WTC11 (cell line): Measurements from ENCODE around the gene RPTOR. TPM values are rescaled to one million over a fixed set of nuclear protein-coding genes. Genes with fewer than 3 reads are reported as not detected.

Experiments used
- ATAC-seq: fragments of 200-7000 bp; cut with Tn5 transposase; 2 replicates; pipeline ENCODE4 v1.10.0; 2021; ENCODE audit warnings: mild to moderate bottlenecking, moderate library complexity
- CTCF ChIA-PET: fragments of 300-600 bp; sonication (Branson Sonifier 250); formaldehyde crosslinking; loops from one replicate; lab custom pipeline; 2021; ENCODE audit warnings: antibody characterized with exemption; lab: Charles Lee
- POLR2A ChIA-PET: fragments of 350-600 bp; sonication (Branson Sonifier 250); formaldehyde crosslinking; loops from one replicate; lab custom pipeline; 2021; ENCODE audit warnings: antibody characterized with exemption; lab: Charles Lee
- DNase-seq: peaks from one replicate; pipeline ENCODE4 v3.0.0; 2021; ENCODE audit warnings: low spot score
- H3K27ac Mint-ChIP-seq: 2 replicates; pipeline ENCODE4 v1.8.0; 2021; ENCODE audit warnings: mixed read lengths
- H3K27me3 Mint-ChIP-seq: 2 replicates; pipeline ENCODE4 v1.8.0; 2021; ENCODE audit warnings: low read depth, mild to moderate bottlenecking, moderate library complexity, mixed read lengths
- H3K36me3 Mint-ChIP-seq: 2 replicates; pipeline ENCODE4 v1.8.0; 2021; ENCODE audit warnings: mixed read lengths
- H3K4me1 Mint-ChIP-seq: 2 replicates; pipeline ENCODE4 v1.8.0; 2022; ENCODE audit warnings: mixed read lengths
- H3K4me3 Mint-ChIP-seq: 2 replicates; pipeline ENCODE4 v1.8.0; 2021; ENCODE audit warnings: mild to moderate bottlenecking, moderate library complexity, mixed read lengths
- H3K9me3 Mint-ChIP-seq: 2 replicates; pipeline ENCODE4 v1.8.0; 2021; ENCODE audit warnings: mixed read lengths
- ELF4 ChIP-seq: sonication (generic); formaldehyde crosslinking; IDR thresholded peaks from 2 replicates; pipeline ENCODE4 v1.8.1; 2022; ENCODE audit warnings: low read depth, mild to moderate bottlenecking, moderate library complexity, missing genetic modification reagents
- ESRRA ChIP-seq: sonication (generic); formaldehyde crosslinking; IDR thresholded peaks from 2 replicates; pipeline ENCODE4 v1.8.1; 2022; ENCODE audit warnings: mild to moderate bottlenecking, missing genetic modification reagents, borderline replicate concordance
- GABPB1 ChIP-seq: sonication (generic); formaldehyde crosslinking; IDR thresholded peaks from 2 replicates; pipeline ENCODE4 v1.8.1; 2023; ENCODE audit warnings: mild to moderate bottlenecking, missing genetic modification reagents
- GTF2I ChIP-seq: fragments of 250-450 bp; sonication (Bioruptor Pico); conservative IDR thresholded peaks from 2 replicates; pipeline ENCODE4 v1.4.0; 2021; ENCODE audit warnings: mild to moderate bottlenecking
- JUN ChIP-seq: sonication (generic); formaldehyde crosslinking; IDR thresholded peaks from 2 replicates; pipeline ENCODE4 v1.8.0; 2023; ENCODE audit warnings: mild to moderate bottlenecking, missing genetic modification reagents
- NFYB ChIP-seq: sonication (generic); formaldehyde crosslinking; conservative IDR thresholded peaks from 2 replicates; pipeline ENCODE4 v1.8.0; 2022; ENCODE audit warnings: low read depth, missing genetic modification reagents
- RORB ChIP-seq: fragments of 250-450 bp; sonication (Bioruptor Pico); IDR thresholded peaks from 2 replicates; pipeline ENCODE4 v1.9.0; 2021; ENCODE audit warnings: mild to moderate bottlenecking
- ZNF138 ChIP-seq: sonication (generic); formaldehyde crosslinking; conservative IDR thresholded peaks from 2 replicates; pipeline ENCODE4 v1.8.1; 2022; ENCODE audit warnings: mild to moderate bottlenecking, moderate library complexity, missing genetic modification reagents
- ZNF219 ChIP-seq: sonication (generic); formaldehyde crosslinking; IDR thresholded peaks from 2 replicates; pipeline ENCODE4 v1.8.0; 2023; ENCODE audit warnings: missing genetic modification reagents, mild to moderate bottlenecking, borderline replicate concordance
- ZNF396 ChIP-seq: fragments of 250-450 bp; sonication (Bioruptor Pico); IDR thresholded peaks from 2 replicates; pipeline ENCODE4 v1.8.0; 2021; ENCODE audit warnings: mild to moderate bottlenecking, moderate library complexity, borderline replicate concordance
- ZNF416 ChIP-seq: fragments of 250-450 bp; sonication (Bioruptor Pico); IDR thresholded peaks from 2 replicates; pipeline ENCODE4 v1.9.0; 2021; ENCODE audit warnings: mild to moderate bottlenecking, inconsistent platforms
- total RNA-seq: library from RNA; stranded (reverse); gene quantifications from 3 replicates; pipeline ENCODE4 v1.2.3, GENCODE V29; 2021
- TF ChIP-seq, protein P1 (sequence below): sonication (generic); formaldehyde crosslinking; IDR thresholded peaks from 2 replicates; pipeline ENCODE4 v1.8.0; 2023; ENCODE audit warnings: missing genetic modification reagents, mild to moderate bottlenecking, borderline replicate concordance
- TF ChIP-seq, protein P2 (sequence below): fragments of 250-450 bp; sonication (Bioruptor Pico); IDR thresholded peaks from 2 replicates; pipeline ENCODE4 v1.9.0; 2021; ENCODE audit warnings: moderate library complexity, mild to moderate bottlenecking, inconsistent platforms, borderline replicate concordance
- TF ChIP-seq, protein P3 (sequence below): sonication (generic); formaldehyde crosslinking; IDR thresholded peaks from 2 replicates; pipeline ENCODE4 v1.8.0; 2022; ENCODE audit warnings: mild to moderate bottlenecking, missing genetic modification reagents
- TF ChIP-seq, protein P4 (sequence below): sonication (generic); formaldehyde crosslinking; IDR thresholded peaks from 2 replicates; pipeline ENCODE4 v1.8.1; 2023; ENCODE audit warnings: mild to moderate bottlenecking, missing genetic modification reagents, moderate library complexity
- TF ChIP-seq, protein P5 (sequence below): fragments of 250-450 bp; sonication (Bioruptor Pico); IDR thresholded peaks from 2 replicates; pipeline ENCODE4 v1.9.0; 2021; ENCODE audit warnings: mild to moderate bottlenecking, borderline replicate concordance
- TF ChIP-seq, protein P6 (sequence below): sonication (generic); formaldehyde crosslinking; IDR thresholded peaks from 2 replicates; pipeline ENCODE4 v1.8.1; 2022; ENCODE audit warnings: mild to moderate bottlenecking, missing genetic modification reagents, moderate library complexity, borderline replicate concordance
- TF ChIP-seq, protein P7 (sequence below): sonication (generic); formaldehyde crosslinking; IDR thresholded peaks from 2 replicates; pipeline ENCODE4 v1.8.1; 2022; ENCODE audit warnings: low read depth, missing genetic modification reagents, borderline replicate concordance

The RPTOR gene
- total RNA-seq, 1 experiment from 2014 or later, result 41.0 TPM

DNA sequence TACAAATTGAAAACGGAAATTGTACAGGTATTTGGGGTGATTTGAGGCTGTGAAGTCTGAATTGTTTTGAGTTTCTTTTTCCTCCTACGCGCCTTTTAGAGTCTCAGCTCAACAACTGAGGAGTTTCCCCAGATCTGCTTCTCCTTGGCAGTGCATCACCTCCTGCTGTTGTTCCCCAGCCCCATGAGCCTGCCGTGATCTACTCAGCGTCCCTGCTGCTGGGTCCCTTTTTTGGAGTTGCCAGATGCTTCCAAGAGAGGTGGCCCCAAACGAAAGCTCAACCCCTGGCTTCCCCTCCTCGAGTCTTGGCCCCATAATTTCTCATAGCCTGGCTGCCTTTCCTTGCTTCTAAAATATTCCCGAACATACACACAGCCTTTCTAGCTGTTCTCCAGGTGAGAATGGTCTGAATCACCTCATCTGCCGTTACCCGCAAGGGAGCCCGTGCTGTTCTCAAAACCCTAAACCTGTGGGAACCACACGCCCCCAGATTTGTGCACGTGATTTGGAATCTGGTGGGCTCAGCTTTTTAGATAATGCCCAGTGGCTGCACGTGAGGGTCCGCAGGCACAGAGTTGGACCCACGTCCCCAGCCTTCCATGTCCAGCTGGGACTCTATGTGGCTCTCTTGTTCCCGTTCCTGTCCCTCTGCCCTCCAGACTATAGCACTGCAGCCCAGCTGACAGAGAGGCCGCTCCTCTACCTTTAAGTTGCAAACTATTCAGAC is 267.9 kb downstream of the RPTOR start:
- Mint-ChIP-seq H3K27ac (no peak overlapping the region), H3K27me3 (no peaks in the 10 kb centered on the region), H3K4me1 (no peaks in the 10 kb centered on the region), H3K36me3 (peaks cover 9% of the 10 kb centered on the region), H3K9me3 (peaks cover 3% of the 10 kb centered on the region), H3K4me3 (no peak overlapping the region)
- TF ChIP-seq, protein P1, sequence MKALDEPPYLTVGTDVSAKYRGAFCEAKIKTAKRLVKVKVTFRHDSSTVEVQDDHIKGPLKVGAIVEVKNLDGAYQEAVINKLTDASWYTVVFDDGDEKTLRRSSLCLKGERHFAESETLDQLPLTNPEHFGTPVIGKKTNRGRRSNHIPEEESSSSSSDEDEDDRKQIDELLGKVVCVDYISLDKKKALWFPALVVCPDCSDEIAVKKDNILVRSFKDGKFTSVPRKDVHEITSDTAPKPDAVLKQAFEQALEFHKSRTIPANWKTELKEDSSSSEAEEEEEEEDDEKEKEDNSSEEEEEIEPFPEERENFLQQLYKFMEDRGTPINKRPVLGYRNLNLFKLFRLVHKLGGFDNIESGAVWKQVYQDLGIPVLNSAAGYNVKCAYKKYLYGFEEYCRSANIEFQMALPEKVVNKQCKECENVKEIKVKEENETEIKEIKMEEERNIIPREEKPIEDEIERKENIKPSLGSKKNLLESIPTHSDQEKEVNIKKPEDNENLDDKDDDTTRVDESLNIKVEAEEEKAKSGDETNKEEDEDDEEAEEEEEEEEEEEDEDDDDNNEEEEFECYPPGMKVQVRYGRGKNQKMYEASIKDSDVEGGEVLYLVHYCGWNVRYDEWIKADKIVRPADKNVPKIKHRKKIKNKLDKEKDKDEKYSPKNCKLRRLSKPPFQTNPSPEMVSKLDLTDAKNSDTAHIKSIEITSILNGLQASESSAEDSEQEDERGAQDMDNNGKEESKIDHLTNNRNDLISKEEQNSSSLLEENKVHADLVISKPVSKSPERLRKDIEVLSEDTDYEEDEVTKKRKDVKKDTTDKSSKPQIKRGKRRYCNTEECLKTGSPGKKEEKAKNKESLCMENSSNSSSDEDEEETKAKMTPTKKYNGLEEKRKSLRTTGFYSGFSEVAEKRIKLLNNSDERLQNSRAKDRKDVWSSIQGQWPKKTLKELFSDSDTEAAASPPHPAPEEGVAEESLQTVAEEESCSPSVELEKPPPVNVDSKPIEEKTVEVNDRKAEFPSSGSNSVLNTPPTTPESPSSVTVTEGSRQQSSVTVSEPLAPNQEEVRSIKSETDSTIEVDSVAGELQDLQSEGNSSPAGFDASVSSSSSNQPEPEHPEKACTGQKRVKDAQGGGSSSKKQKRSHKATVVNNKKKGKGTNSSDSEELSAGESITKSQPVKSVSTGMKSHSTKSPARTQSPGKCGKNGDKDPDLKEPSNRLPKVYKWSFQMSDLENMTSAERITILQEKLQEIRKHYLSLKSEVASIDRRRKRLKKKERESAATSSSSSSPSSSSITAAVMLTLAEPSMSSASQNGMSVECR (CRISPR knock-in tag), result no peak
- TF ChIP-seq ZNF396 (no peak), NFYB (CRISPR knock-in tag) (no peak), ZNF219 (CRISPR knock-in tag) (no peak), ELF4 (CRISPR knock-in tag) (no peak), ESRRA (CRISPR knock-in tag) (no peak), GABPB1 (CRISPR knock-in tag) (no peak)
- TF ChIP-seq, protein P2, sequence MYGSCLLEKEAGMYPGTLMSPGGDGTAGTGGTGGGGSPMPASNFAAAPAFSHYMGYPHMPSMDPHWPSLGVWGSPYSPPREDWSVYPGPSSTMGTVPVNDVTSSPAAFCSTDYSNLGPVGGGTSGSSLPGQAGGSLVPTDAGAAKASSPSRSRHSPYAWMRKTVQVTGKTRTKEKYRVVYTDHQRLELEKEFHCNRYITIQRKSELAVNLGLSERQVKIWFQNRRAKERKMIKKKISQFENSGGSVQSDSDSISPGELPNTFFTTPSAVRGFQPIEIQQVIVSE (CRISPR knock-in tag), result no peak
- TF ChIP-seq, protein P3, sequence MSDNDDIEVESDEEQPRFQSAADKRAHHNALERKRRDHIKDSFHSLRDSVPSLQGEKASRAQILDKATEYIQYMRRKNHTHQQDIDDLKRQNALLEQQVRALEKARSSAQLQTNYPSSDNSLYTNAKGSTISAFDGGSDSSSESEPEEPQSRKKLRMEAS (CRISPR knock-in tag), result no peak
- TF ChIP-seq, protein P4, sequence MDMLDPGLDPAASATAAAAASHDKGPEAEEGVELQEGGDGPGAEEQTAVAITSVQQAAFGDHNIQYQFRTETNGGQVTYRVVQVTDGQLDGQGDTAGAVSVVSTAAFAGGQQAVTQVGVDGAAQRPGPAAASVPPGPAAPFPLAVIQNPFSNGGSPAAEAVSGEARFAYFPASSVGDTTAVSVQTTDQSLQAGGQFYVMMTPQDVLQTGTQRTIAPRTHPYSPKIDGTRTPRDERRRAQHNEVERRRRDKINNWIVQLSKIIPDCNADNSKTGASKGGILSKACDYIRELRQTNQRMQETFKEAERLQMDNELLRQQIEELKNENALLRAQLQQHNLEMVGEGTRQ (CRISPR knock-in tag), result no peak
- no peak for ATAC-seq
- ChIA-PET POLR2A (no interaction called here), CTCF (no interaction called here)
- no peak for DNase-seq

DNA sequence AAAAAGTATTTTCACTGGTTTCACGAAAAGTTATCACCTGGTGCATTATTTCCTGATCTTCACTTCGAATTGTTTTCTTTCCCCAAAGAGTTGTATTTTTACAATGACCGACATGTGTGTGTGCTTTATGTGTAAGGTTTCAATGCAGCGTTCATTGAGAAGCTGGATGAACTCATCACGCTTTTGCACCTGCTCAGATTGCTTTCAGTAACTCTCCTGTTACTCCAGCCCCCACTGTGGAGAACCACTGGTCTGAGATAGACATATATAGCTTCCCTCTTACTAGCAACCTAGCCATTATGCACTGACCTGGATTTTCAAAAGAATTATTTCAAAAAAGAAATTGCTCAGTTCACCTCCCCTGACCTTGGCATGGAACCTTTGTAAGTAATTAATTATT is 268.7 kb downstream of the RPTOR start:
- DNase-seq (no peak), ATAC-seq (no peak)
- Mint-ChIP-seq H3K36me3 (peaks cover 5% of the 10 kb centered on the region; the same call in 1 of the 2 replicates), H3K9me3 (no peaks in the 10 kb centered on the region), H3K4me1 (no peaks in the 10 kb centered on the region; the same call in 1 of the 2 replicates), H3K27me3 (no peaks in the 10 kb centered on the region), H3K27ac (no peak overlapping the region), H3K4me3 (no peak overlapping the region)
- TF ChIP-seq ZNF396, result no peak
- TF ChIP-seq ZNF138 (CRISPR knock-in tag), result no peak
- TF ChIP-seq ZNF416, result no peak
- no peak for TF ChIP-seq JUN (CRISPR knock-in tag)
- no peak for TF ChIP-seq RORB (CRISPR knock-in tag)
- TF ChIP-seq ESRRA (CRISPR knock-in tag), result no peak
- TF ChIP-seq, protein P5, sequence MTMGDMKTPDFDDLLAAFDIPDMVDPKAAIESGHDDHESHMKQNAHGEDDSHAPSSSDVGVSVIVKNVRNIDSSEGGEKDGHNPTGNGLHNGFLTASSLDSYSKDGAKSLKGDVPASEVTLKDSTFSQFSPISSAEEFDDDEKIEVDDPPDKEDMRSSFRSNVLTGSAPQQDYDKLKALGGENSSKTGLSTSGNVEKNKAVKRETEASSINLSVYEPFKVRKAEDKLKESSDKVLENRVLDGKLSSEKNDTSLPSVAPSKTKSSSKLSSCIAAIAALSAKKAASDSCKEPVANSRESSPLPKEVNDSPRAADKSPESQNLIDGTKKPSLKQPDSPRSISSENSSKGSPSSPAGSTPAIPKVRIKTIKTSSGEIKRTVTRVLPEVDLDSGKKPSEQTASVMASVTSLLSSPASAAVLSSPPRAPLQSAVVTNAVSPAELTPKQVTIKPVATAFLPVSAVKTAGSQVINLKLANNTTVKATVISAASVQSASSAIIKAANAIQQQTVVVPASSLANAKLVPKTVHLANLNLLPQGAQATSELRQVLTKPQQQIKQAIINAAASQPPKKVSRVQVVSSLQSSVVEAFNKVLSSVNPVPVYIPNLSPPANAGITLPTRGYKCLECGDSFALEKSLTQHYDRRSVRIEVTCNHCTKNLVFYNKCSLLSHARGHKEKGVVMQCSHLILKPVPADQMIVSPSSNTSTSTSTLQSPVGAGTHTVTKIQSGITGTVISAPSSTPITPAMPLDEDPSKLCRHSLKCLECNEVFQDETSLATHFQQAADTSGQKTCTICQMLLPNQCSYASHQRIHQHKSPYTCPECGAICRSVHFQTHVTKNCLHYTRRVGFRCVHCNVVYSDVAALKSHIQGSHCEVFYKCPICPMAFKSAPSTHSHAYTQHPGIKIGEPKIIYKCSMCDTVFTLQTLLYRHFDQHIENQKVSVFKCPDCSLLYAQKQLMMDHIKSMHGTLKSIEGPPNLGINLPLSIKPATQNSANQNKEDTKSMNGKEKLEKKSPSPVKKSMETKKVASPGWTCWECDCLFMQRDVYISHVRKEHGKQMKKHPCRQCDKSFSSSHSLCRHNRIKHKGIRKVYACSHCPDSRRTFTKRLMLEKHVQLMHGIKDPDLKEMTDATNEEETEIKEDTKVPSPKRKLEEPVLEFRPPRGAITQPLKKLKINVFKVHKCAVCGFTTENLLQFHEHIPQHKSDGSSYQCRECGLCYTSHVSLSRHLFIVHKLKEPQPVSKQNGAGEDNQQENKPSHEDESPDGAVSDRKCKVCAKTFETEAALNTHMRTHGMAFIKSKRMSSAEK (CRISPR knock-in tag), result no peak
- TF ChIP-seq GTF2I (CRISPR knock-in tag), result no peak
- TF ChIP-seq, protein P6, sequence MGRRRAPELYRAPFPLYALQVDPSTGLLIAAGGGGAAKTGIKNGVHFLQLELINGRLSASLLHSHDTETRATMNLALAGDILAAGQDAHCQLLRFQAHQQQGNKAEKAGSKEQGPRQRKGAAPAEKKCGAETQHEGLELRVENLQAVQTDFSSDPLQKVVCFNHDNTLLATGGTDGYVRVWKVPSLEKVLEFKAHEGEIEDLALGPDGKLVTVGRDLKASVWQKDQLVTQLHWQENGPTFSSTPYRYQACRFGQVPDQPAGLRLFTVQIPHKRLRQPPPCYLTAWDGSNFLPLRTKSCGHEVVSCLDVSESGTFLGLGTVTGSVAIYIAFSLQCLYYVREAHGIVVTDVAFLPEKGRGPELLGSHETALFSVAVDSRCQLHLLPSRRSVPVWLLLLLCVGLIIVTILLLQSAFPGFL (CRISPR knock-in tag), result no peak
- TF ChIP-seq, protein P7, sequence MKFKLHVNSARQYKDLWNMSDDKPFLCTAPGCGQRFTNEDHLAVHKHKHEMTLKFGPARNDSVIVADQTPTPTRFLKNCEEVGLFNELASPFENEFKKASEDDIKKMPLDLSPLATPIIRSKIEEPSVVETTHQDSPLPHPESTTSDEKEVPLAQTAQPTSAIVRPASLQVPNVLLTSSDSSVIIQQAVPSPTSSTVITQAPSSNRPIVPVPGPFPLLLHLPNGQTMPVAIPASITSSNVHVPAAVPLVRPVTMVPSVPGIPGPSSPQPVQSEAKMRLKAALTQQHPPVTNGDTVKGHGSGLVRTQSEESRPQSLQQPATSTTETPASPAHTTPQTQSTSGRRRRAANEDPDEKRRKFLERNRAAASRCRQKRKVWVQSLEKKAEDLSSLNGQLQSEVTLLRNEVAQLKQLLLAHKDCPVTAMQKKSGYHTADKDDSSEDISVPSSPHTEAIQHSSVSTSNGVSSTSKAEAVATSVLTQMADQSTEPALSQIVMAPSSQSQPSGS (CRISPR knock-in tag), result no peak
- ChIA-PET CTCF (no interaction called here), POLR2A (no interaction called here)
